ENCODE data around the gene NUP85. TPM values are rescaled to one million over a fixed set of nuclear protein-coding genes. Genes with fewer than 3 reads are reported as not detected.

NUP85 gene
- total RNA-seq, 2 experiments from 2014 or later, result 129 to 219 TPM

GRCh38 chr17:75267411-75268232, 62.1 kb downstream of the NUP85 start:
- no peak overlapping the region for H2AFZ ChIP-seq (ENCODE audit: low read length)
- intact Hi-C loops (cut with micrococcal nuclease; ENCODE audit: unreplicated experiment), result no loop called here
- no peak overlapping the region for H3K4me2 ChIP-seq (ENCODE audit: low read length)
- no peak for TF ChIP-seq EZH2phosphoT487 (IDR thresholded peaks at IDR 0.05; ENCODE audit: borderline replicate concordance, low read depth, low read length)
- peak; percentile 29; the same call in 1 of the 2 replicates for TF ChIP-seq CTCF (conservative IDR thresholded peaks at IDR 0.05; ENCODE audit: low read length)
- H3K79me2 ChIP-seq (ENCODE audit: insufficient read depth, low read depth, low read length), result peaks cover 39% of the 10 kb centered on the region
- ChIA-PET CTCF (ENCODE audit: unreplicated experiment) (no interaction called here), POLR2A (interaction anchor here (0.7 kb wide), 2 partner anchors 21 to 519 kb away, joined by 3 to 7 read pairs; no protein-coding TSS in a partner anchor)
- H3K4me3 ChIP-seq (ENCODE audit: low read depth, low read length, poor library complexity, severe bottlenecking), result no peak overlapping the region
- H3K4me1 ChIP-seq (ENCODE audit: insufficient read depth, low read length, poor library complexity, severe bottlenecking), result peaks cover 38% of the 10 kb centered on the region
- no peaks in the 10 kb centered on the region for H3K9me3 ChIP-seq (ENCODE audit: low read length)
- no peaks in the 10 kb centered on the region for H3K9me2 ChIP-seq (ENCODE audit: insufficient read depth, low read length)
- BruUV-seq (replicated peaks), result no TSS peak
- H3K27ac ChIP-seq (ENCODE audit: low read depth, low read length, poor library complexity, severe bottlenecking), result no peak overlapping the region
- H4K20me1 ChIP-seq (ENCODE audit: insufficient read depth, low read length), result no peaks in the 10 kb centered on the region
- DNase-seq (ENCODE audit: low spot score), result no peak
- peaks cover 57% of the 10 kb centered on the region for H3K36me3 ChIP-seq (ENCODE audit: insufficient read depth, low read length)

- Histone ChIP-seq H3K36me3 (ENCODE audit: insufficient read depth, low read length) (peaks cover 58% of the 10 kb centered on the region), H3K4me3 (ENCODE audit: low read depth, low read length, poor library complexity, severe bottlenecking) (peak overlapping the region; percentile 90), H3K9me2 (ENCODE audit: insufficient read depth, low read length) (no peaks in the 10 kb centered on the region), H4K20me1 (ENCODE audit: insufficient read depth, low read length) (no peaks in the 10 kb centered on the region), H3K9me3 (ENCODE audit: low read length) (no peaks in the 10 kb centered on the region), H3K79me2 (ENCODE audit: insufficient read depth, low read depth, low read length) (peaks cover 25% of the 10 kb centered on the region; the same call in 1 of the 2 replicates), H2AFZ (ENCODE audit: low read length) (no peak overlapping the region), H3K4me2 (ENCODE audit: low read length) (peak overlapping the region; percentile 94), H3K27ac (ENCODE audit: low read depth, low read length, poor library complexity, severe bottlenecking) (peak overlapping the region; percentile 71), H3K4me1 (ENCODE audit: insufficient read depth, low read length, poor library complexity, severe bottlenecking) (peaks cover 42% of the 10 kb centered on the region)
- ChIA-PET POLR2A (interaction anchor here (0.6 to 4.6 kb wide), 11 partner anchors 8 to 229 kb away, joined by 3 to 59 read pairs (median 5); partner anchors contain the start of genes GGA3, MRPS7, SLC25A19 and TMEM94), CTCF (ENCODE audit: unreplicated experiment) (interaction anchor here (0.6 to 2.5 kb wide), 6 partner anchors 9 to 265 kb away, joined by 3 to 31 read pairs (median 3); partner anchors contain the start of genes GGA3 and MRPS7)
- DNase-seq (ENCODE audit: low spot score), result peak; percentile 29
- TF ChIP-seq EZH2phosphoT487 (IDR thresholded peaks at IDR 0.05; ENCODE audit: borderline replicate concordance, low read depth, low read length) (no peak), CTCF (conservative IDR thresholded peaks at IDR 0.05; ENCODE audit: low read length) (no peak)
- no TSS peak for BruUV-seq (replicated peaks)
- intact Hi-C loops (cut with micrococcal nuclease; ENCODE audit: unreplicated experiment), result loop anchor here (2.0 to 10.0 kb wide), 4 partner anchors 87 to 515 kb away; partner anchors contain the start of genes GRB2, LLGL2, SUMO2 and UNK
Measured at GRCh38 chr17:75269844-75270217, 64.4 kb downstream of the NUP85 start.
